Islet precursor cell (in vitro differentiated cells): Measurements from ENCODE around the gene CALML4.
A peak's percentile ranks its signal among the peaks of the same experiment; 100 is the strongest.
"Not testable (repeated sequence)": the region's sequence is repeated elsewhere in the genome, so short reads cannot be mapped to it uniquely, and the experiment has no call there.

Source experiments
- DNase-seq: peaks from one replicate; pipeline ENCODE4 v3.0.0-alpha.2; 2018

CALML4 gene

GRCh38 chr15:68204776-68205557, at the start of gene CALML4:
CALML4 (minus strand) TSS chr15:68205332; CDS start chr15:68205247, 85 bp downstream.
- peak; percentile 56 for DNase-seq

GRCh38 chr15:68252925-68253534, 47.9 kb upstream of the CALML4 start:
- DNase-seq = no peak

GRCh38 chr15:68249058-68249713, 44.1 kb upstream of the CALML4 start:
- no peak for DNase-seq

GRCh38 chr15:68244235-68244634, 39.1 kb upstream of the CALML4 start:
- DNase-seq = no peak

- DNase-seq = no peak
Measured at GRCh38 chr15:68241088-68241935, 36.2 kb upstream of the CALML4 start.

GRCh38 chr15:68239025-68239424, 33.9 kb upstream of the CALML4 start:
- no peak for DNase-seq

GRCh38 chr15:68235022-68235421, 29.9 kb upstream of the CALML4 start:
- DNase-seq = peak; percentile 66

- not testable (repeated sequence) for DNase-seq
Measured at GRCh38 chr15:68234520-68234919, 29.4 kb upstream of the CALML4 start.

GRCh38 chr15:68234060-68234459, 28.9 kb upstream of the CALML4 start:
- DNase-seq = no peak

- DNase-seq = no peak
Measured at GRCh38 chr15:68232937-68233336, 27.8 kb upstream of the CALML4 start.

GRCh38 chr15:68232449-68232848, 27.3 kb upstream of the CALML4 start:
- no peak for DNase-seq

GRCh38 chr15:68231102-68231818, 26.1 kb upstream of the CALML4 start:
- no peak for DNase-seq

- no peak for DNase-seq
Measured at GRCh38 chr15:68230157-68231100, 25.3 kb upstream of the CALML4 start.

- DNase-seq = peak; percentile 92
Measured at GRCh38 chr15:68229386-68230156, 24.4 kb upstream of the CALML4 start, which contains the start of gene CLN6. CLN6 (minus strand) TSS chr15:68229728; CDS start chr15:68229584, 144 bp downstream.

GRCh38 chr15:68228971-68229385, 23.8 kb upstream of the CALML4 start:
- no peak for DNase-seq

GRCh38 chr15:68228143-68228970, 23.2 kb upstream of the CALML4 start:
- DNase-seq = peak; percentile 54

- no peak for DNase-seq
Measured at GRCh38 chr15:68227643-68228142, 22.6 kb upstream of the CALML4 start.

- not testable (repeated sequence) for DNase-seq
Measured at GRCh38 chr15:68225442-68225841, 20.3 kb upstream of the CALML4 start.
